HuH-7.5 (cell line): Measurements from ENCODE around the gene KATNBL1.

ENCODE experiments used
- DNase-seq: peaks from one replicate; pipeline ENCODE4 v3.0.0; 2011; ENCODE audit warnings: low spot score

Gene KATNBL1, protein sequence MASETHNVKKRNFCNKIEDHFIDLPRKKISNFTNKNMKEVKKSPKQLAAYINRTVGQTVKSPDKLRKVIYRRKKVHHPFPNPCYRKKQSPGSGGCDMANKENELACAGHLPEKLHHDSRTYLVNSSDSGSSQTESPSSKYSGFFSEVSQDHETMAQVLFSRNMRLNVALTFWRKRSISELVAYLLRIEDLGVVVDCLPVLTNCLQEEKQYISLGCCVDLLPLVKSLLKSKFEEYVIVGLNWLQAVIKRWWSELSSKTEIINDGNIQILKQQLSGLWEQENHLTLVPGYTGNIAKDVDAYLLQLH

GRCh38 chr15:34209421-34210282 is at the start of gene KATNBL1:
Gene KATNBL1 (minus strand): TSS chr15:34210096. CDS start chr15:34163676, 46,420 bp downstream.
- DNase-seq, result peak; percentile 72

DNA sequence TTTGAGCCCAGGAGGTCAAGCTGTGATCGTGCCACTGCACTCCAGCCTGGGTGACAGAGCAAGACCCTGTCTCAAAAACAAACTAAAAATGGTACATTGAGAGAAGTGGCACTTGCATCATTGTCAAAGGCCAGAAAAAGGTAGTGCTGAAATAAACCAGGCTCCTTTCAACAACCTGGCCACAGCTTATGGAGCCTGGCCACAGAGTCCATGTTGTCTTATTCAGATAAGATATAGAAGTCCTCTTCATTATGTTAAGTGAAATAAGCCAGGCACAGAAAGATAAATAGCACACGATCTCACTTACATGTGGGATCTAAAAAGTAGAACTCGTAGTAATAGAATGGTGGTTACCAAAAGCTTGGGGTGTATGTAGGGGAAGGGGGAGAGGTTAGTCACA is 49.7 kb upstream of the KATNBL1 start:
- DNase-seq, result no peak

DNA sequence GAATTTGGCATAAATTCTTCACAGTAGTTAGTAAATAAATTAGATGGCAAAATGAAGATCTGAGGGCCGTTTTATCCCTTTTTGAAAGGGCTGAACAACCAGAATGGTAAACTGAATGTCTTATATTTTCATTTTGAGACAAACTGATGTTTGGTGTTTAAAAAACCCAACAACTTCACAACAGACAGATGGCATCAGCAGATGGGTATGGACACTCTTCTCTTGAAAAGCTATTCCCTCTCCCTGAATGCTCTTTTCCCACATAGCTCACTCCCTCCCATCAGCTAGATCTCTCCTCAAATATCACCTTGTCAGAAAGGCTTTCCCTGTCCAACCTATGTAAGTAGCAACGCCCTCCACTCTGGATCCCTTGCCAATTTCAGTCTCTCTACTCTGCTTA is 48.3 kb upstream of the KATNBL1 start:
- DNase-seq, result no peak

- no peak for DNase-seq
These were observed 42.6 kb upstream of the KATNBL1 start for GRCh38 chr15:34252545-34252944.

DNA sequence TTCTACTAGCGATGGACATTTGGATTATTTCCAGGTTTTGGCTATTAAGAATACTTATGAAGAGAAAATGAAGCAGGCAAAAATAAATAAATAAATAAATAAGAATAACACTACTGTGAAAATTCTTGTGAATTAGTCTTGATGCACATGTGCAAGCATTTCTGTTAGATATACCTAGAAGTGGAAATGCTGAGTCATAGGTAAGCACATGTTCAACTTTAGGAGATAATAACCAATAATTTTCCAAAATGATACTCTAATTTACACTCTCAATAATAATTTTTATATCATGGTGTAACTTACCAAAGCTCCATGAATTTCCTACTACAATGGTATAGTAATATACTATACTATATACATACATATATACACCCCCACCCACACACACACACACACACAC is 38.3 kb upstream of the KATNBL1 start:
- DNase-seq, result no peak

DNA sequence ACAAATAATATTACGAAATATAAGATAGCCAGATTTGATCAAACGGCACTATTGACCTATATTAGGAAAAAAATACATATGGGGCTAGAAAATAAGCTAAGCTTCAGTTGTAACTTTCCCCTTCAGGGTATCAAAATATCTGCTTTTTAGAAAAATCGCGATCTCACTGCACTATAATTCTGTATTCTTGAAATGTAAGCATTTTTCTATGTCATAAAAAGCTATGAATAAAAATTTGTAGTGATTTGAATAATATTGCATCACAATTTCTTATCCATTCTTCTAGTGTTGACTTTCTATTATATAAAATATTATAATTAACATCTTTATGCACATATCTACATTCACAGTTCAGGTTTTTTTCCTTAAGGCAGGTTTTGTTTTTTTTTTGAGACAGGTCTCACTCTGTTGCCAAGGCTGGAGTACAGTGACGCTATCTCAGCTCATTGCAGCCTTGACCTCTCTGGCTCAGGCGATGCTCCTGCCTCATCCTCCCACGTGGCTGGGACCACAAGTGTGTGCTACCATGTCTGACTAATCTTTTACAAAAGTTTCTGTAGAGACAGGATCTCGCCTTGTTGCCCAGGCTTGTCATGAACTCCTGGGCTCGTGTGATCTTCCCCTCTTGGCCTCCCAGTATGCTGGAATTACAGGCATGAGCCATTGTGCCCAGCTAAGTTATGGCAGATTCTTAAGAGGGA is 36.5 kb upstream of the KATNBL1 start:
- DNase-seq, result no peak

GRCh38 chr15:34243226-34243625 is 33.3 kb upstream of the KATNBL1 start:
- no peak for DNase-seq

DNA sequence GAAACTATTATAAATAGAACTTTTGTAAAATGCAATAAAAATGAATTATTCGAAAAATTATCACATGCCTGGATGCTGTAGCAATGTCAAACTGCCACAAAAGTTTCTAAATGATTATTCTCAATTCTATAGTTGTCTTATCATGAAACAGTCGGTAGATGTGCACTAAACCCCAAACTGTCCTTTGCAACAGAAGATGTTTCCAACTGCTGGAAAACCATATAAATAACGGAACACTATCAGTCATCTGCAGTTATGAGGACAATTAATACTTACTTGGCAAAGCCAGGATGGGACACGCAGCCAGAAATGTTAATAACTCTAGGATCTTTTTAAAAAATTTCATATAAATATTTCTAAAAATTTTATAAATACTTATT is 32.4 kb upstream of the KATNBL1 start:
- DNase-seq, result no peak

GRCh38 chr15:34241376-34242330 is 31.8 kb upstream of the KATNBL1 start:
- no peak for DNase-seq

DNA sequence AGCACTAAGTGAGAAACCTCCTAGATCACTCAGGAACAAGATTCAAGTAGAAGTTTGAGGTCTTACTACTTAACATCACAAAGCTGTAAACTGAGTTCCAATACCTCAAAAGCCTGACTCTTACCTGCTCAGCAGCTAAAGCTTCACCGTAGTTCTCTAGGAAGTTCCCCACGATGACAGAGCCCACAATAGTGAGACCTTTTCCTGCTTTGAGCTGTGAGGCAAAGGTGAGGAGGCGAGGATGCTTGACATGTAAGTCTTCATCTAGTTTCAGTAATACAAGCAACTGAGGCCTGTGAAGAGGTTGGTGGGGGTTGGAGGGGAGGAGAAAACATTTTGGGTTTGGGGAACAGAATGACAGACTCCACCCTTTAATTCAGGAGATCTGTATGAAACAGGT is 30.6 kb upstream of the KATNBL1 start:
- DNase-seq, result no peak

DNA sequence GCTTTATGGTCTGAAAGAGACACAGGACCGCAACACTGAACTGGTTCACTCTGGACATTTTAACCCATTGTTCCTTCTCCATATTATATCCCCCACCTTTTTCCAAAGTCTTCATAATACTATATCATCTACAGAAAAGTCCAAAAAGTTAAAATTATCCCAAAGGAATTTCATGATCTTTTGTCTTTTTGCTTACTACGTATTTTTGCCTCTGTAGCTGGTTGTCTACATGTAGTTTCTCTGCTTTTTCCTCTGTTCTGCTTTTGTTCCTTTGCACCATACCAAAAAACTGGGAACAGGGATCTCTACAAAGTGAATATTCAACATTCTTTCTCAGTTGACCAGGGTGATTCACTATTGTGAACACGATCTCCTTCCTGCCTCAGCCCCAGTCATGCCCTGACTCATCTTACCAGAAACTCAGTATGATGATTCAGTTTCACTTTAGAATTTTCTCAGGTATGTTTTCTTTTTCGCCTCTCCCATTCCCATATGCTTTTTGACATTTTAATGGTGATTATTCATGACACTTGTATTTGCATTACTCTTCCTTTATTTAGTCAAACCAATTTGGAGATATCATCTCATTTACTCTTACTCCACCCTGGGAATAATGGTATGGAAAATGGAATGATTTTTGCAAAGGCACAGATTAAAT is 29.4 kb upstream of the KATNBL1 start:
- no peak for DNase-seq

DNA sequence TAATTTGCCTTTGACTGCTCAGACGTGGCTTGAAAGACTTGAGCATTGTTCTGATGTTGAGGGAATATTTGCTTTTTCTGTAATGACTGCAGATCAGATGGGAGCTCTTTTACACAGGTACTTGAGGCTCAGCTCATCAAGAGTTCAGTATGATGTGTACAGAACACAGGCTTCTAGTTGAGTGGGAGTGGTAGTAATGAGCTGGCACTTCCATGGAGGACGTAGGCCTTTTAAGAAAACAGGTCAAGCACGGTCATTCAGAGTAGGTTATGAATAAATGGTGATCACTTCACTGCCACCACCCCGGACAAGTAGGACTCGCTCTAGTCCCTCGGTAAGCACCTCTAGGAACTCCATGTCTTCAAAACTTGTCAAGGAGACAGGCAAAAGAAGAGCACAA is 23.7 kb upstream of the KATNBL1 start:
- no peak for DNase-seq

GRCh38 chr15:34223904-34224596 is 14.2 kb upstream of the KATNBL1 start:
- no peak for DNase-seq

DNA sequence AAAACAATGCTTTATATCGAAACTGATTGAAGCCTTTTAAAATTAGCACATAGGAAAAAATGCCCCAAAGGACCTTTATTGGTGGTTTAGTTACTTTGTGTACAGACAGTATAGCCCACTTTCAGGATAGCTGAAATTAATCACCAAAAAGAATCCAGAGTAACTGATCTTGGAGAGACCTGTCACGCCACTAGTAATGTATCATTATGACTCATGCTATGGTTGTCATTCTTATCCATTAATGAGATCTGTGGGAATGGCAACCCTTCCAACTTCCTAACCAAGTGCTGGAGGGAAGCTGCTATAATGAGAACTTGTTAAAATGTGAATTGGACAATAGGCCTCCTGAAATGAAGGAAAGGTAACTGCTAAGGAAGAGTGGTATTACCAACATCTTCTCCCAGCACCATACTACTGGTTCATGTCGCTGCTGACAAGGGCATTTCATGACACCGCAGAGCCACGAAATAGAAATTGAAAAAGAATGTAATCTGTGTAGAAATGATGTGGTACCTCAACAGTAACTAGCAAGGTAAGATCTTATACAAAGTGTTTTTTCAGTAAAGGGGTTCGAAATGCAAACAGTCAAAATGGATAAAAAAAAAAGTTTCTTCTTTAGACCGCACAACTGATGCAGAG is 7.8 kb upstream of the KATNBL1 start:
- no peak for DNase-seq

DNA sequence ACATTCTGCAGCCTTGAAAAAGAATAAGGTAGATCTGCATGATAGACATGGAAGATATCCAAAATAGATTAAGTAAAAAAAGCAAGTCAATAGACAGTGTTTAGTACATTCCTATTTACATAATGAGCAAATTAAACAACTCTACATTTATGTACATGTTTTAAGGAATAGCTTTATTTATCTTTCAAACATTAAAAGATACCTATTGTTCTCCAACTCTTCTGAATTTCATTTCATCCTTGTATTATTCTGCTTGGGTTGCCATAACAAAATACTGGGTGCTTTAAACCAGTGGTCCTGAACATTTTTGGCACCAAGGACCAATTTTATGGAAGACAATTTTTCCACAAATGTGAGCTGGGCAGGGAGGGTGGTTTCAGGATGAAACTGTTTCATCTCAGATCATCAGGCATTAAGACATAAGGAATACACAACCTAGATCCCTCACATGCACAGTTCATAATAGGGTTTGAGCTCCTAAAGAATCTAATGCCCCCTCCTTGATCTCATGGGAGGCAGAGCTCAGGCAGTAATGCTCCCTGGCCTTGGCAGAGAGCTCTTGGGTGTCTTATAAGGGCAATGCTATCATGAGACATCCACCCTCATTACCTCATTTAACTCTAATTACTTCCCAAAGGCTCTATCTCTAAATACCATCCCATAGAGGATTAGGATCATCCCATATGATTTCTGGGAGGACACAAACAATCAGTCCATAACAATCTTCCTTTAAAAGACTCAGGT is 6.8 kb upstream of the KATNBL1 start:
- no peak for DNase-seq

DNA sequence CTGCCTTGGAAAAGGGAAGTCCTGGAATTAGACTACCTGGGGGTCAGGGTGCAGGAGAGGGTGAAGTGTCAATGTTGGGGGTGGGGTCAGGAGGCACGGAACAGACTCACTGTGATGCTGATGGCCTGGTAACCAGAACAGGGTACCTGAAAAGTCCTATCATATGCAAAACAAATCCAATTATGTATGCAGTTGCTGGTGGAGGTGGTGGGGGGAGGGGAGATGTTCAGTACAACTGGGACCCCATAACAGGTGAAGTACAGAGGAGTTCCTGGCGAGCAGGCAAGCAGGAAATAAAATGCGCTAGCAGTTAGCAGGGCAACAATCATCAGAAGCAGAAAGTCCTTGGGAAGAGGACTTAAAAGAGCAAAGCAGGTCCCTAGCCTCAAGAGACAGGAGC is 4.2 kb upstream of the KATNBL1 start:
- no peak for DNase-seq

DNA sequence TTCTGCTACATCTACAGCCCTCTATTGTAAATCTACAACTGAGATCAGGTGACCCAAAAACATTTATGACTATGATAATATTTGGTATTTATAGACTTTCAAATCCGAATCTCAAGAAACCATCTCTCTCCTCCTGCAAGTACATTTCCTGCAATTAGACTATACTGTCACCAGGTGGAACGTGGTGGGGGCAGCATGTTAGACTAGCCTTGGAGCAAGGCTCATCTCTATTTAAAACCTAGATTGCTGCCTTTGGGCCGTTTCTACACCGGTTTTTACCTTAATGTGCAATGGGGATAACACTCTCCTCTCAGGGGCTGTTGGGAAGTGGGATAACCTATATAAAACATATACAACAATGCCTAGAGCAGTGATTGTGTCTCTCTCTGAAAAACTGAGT is 3.8 kb upstream of the KATNBL1 start:
- no peak for DNase-seq

DNA sequence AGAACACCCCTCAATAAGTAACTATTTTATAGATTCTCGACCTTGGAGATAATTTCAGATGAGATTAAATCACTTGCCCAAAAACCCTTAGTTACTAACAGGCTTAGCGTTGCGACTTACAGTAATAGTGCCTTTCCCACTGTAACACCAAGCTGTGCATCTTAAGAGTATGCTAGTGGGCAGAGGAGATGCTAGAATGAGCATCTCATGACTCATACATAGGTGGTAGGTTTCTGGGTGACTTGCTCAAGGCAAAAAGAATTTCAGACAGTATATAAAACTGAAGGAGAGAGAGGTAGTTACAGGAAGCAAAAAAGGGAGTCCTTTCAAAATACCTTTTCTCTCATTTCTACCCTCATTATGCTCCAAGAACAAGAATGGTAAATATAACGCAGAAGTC is 3.9 kb downstream of the KATNBL1 start:
- DNase-seq, result no peak

- DNase-seq, result no peak
These were observed 6.0 kb downstream of the KATNBL1 start for GRCh38 chr15:34203936-34204335.
